Iris pigment epithelial cell (primary cell): ENCODE data around the gene CDH23.

Experiments used
- DNase-seq: peaks from one replicate; pipeline ENCODE4 v3.0.0-alpha.2; 2011; ENCODE audit warnings: low read depth

Gene CDH23

GRCh38 chr10:71777213-71777985 lies 380.7 kb downstream of the CDH23 start:
- DNase-seq: no peak

GRCh38 chr10:71778071-71778825 lies 381.5 kb downstream of the CDH23 start:
- DNase-seq: no peak

- no peak for DNase-seq
These were observed 382.9 kb downstream of the CDH23 start for GRCh38 chr10:71779641-71780040.

GRCh38 chr10:71780156-71780555 lies 383.4 kb downstream of the CDH23 start:
- no peak for DNase-seq

- no peak for DNase-seq
These were observed 384.0 kb downstream of the CDH23 start for GRCh38 chr10:71780719-71781118.

- no peak for DNase-seq
These were observed 385.6 kb downstream of the CDH23 start for GRCh38 chr10:71782221-71782916.

GRCh38 chr10:71782917-71783490 lies 386.3 kb downstream of the CDH23 start:
- DNase-seq: no peak

GRCh38 chr10:71783917-71784678 lies 387.4 kb downstream of the CDH23 start:
- no peak for DNase-seq

- no peak for DNase-seq
These were observed 388.1 kb downstream of the CDH23 start for GRCh38 chr10:71784679-71785272.

- no peak for DNase-seq
These were observed 392.2 kb downstream of the CDH23 start for GRCh38 chr10:71788954-71789353.

- DNase-seq: no peak
These were observed 393.2 kb downstream of the CDH23 start for GRCh38 chr10:71789871-71790270.

- DNase-seq: no peak
These were observed 394.2 kb downstream of the CDH23 start for GRCh38 chr10:71790749-71791440.

- peak; percentile 28 for DNase-seq
These were observed 398.5 kb downstream of the CDH23 start for GRCh38 chr10:71795248-71795647.

- DNase-seq: no peak
These were observed 400.2 kb downstream of the CDH23 start for GRCh38 chr10:71796749-71797405.

- DNase-seq: no peak
These were observed 401.0 kb downstream of the CDH23 start for GRCh38 chr10:71797533-71798307.

GRCh38 chr10:71798308-71798624 lies 401.5 kb downstream of the CDH23 start:
- DNase-seq: no peak

GRCh38 chr10:71799112-71799511 lies 402.4 kb downstream of the CDH23 start:
- DNase-seq: no peak

GRCh38 chr10:71799608-71800453 lies 403.1 kb downstream of the CDH23 start:
- DNase-seq: no peak

- DNase-seq: no peak
These were observed 404.6 kb downstream of the CDH23 start for GRCh38 chr10:71801361-71801760.
